ENCODE data around the gene CADPS.
A peak's percentile ranks its signal among the peaks of the same experiment; 100 is the strongest.

Gene CADPS

GRCh38 chr3:62667714-62668113, 207.5 kb downstream of the CADPS start:
- no peaks in the 10 kb centered on the region for H3K36me3 ChIP-seq (ENCODE audit: insufficient read depth, insufficient read length, low read length)
- DNase-seq (ENCODE audit: low read depth, low spot score), result no peak
- no peaks in the 10 kb centered on the region for H3K27me3 ChIP-seq (ENCODE audit: insufficient read depth, insufficient read length)
- no peak overlapping the region for H3K9ac ChIP-seq (ENCODE audit: insufficient read length, low read depth)
- H3K9me3 ChIP-seq (ENCODE audit: insufficient read depth, low read length), result no peaks in the 10 kb centered on the region
- H3K4me3 ChIP-seq (ENCODE audit: insufficient read length, low read depth), result no peak overlapping the region
- no peak for TF ChIP-seq SUZ12 (IDR thresholded peaks at IDR 0.05; ENCODE audit: extremely low read depth, insufficient read depth, insufficient read length)
- TF ChIP-seq YY1 (IDR thresholded peaks at IDR 0.05; ENCODE audit: insufficient read depth, insufficient read length), result no peak
- TF ChIP-seq ZNF274 (IDR thresholded peaks at IDR 0.05; ENCODE audit: low read depth, low read length), result no peak
- no peaks in the 10 kb centered on the region for H3K4me1 ChIP-seq (ENCODE audit: insufficient read depth, insufficient read length)

- no peaks in the 10 kb centered on the region for H3K9me3 ChIP-seq (ENCODE audit: insufficient read depth, low read length)
- peak; percentile 75 for DNase-seq (ENCODE audit: low read depth, low spot score)
- TF ChIP-seq YY1 (IDR thresholded peaks at IDR 0.05; ENCODE audit: insufficient read depth, insufficient read length), result no peak
- TF ChIP-seq SUZ12 (IDR thresholded peaks at IDR 0.05; ENCODE audit: extremely low read depth, insufficient read depth, insufficient read length), result no peak
- no peak for TF ChIP-seq ZNF274 (IDR thresholded peaks at IDR 0.05; ENCODE audit: low read depth, low read length)
- H3K36me3 ChIP-seq (ENCODE audit: insufficient read depth, insufficient read length, low read length), result no peaks in the 10 kb centered on the region
- no peak overlapping the region for H3K4me3 ChIP-seq (ENCODE audit: insufficient read length, low read depth)
- H3K27me3 ChIP-seq (ENCODE audit: insufficient read depth, insufficient read length), result no peaks in the 10 kb centered on the region
- H3K9ac ChIP-seq (ENCODE audit: insufficient read length, low read depth), result no peak overlapping the region
- no peaks in the 10 kb centered on the region for H3K4me1 ChIP-seq (ENCODE audit: insufficient read depth, insufficient read length)
These were observed 209.4 kb downstream of the CADPS start for GRCh38 chr3:62665627-62666437.

- TF ChIP-seq ZNF274 (IDR thresholded peaks at IDR 0.05; ENCODE audit: low read depth, low read length) (no peak), YY1 (IDR thresholded peaks at IDR 0.05; ENCODE audit: insufficient read depth, insufficient read length) (no peak), SUZ12 (IDR thresholded peaks at IDR 0.05; ENCODE audit: extremely low read depth, insufficient read depth, insufficient read length) (no peak)
These were observed 212.5 kb downstream of the CADPS start for GRCh38 chr3:62662677-62663076.

GRCh38 chr3:62659660-62660059, 215.6 kb downstream of the CADPS start:
- no peaks in the 10 kb centered on the region for H3K4me1 ChIP-seq (ENCODE audit: insufficient read depth, insufficient read length)
- TF ChIP-seq SUZ12 (IDR thresholded peaks at IDR 0.05; ENCODE audit: extremely low read depth, insufficient read depth, insufficient read length) (no peak), ZNF274 (IDR thresholded peaks at IDR 0.05; ENCODE audit: low read depth, low read length) (no peak), YY1 (IDR thresholded peaks at IDR 0.05; ENCODE audit: insufficient read depth, insufficient read length) (no peak)
- H3K36me3 ChIP-seq (ENCODE audit: insufficient read depth, insufficient read length, low read length), result no peaks in the 10 kb centered on the region
- no peaks in the 10 kb centered on the region for H3K27me3 ChIP-seq (ENCODE audit: insufficient read depth, insufficient read length)
- no peak for DNase-seq (ENCODE audit: low read depth, low spot score)
- H3K9me3 ChIP-seq (ENCODE audit: insufficient read depth, low read length), result no peaks in the 10 kb centered on the region
- H3K4me3 ChIP-seq (ENCODE audit: insufficient read length, low read depth), result no peak overlapping the region
- H3K9ac ChIP-seq (ENCODE audit: insufficient read length, low read depth), result no peak overlapping the region

More at GRCh38 chr3:62662677-62663076, 212.5 kb downstream of the CADPS start:
- no peaks in the 10 kb centered on the region for H3K36me3 ChIP-seq (ENCODE audit: insufficient read depth, insufficient read length, low read length)
- no peak for DNase-seq (ENCODE audit: low read depth, low spot score)
- no peaks in the 10 kb centered on the region for H3K4me1 ChIP-seq (ENCODE audit: insufficient read depth, insufficient read length)
- no peak overlapping the region for H3K4me3 ChIP-seq (ENCODE audit: insufficient read length, low read depth)
- H3K27me3 ChIP-seq (ENCODE audit: insufficient read depth, insufficient read length), result no peaks in the 10 kb centered on the region
- no peak overlapping the region for H3K9ac ChIP-seq (ENCODE audit: insufficient read length, low read depth)
- H3K9me3 ChIP-seq (ENCODE audit: insufficient read depth, low read length), result no peaks in the 10 kb centered on the region

GRCh38 chr3:62655691-62656063, 219.5 kb downstream of the CADPS start:
- H3K27me3 ChIP-seq (ENCODE audit: insufficient read depth, insufficient read length), result no peaks in the 10 kb centered on the region

GRCh38 chr3:62655056-62655690, 220.0 kb downstream of the CADPS start:
- Histone ChIP-seq H3K27me3 (ENCODE audit: insufficient read depth, insufficient read length) (no peaks in the 10 kb centered on the region), H3K36me3 (ENCODE audit: insufficient read depth, insufficient read length, low read length) (no peaks in the 10 kb centered on the region), H3K4me1 (ENCODE audit: insufficient read depth, insufficient read length) (no peaks in the 10 kb centered on the region), H3K4me3 (ENCODE audit: insufficient read length, low read depth) (no peak overlapping the region), H3K9me3 (ENCODE audit: insufficient read depth, low read length) (no peaks in the 10 kb centered on the region), H3K9ac (ENCODE audit: insufficient read length, low read depth) (no peak overlapping the region)
- DNase-seq (ENCODE audit: low read depth, low spot score), result no peak
- TF ChIP-seq YY1 (IDR thresholded peaks at IDR 0.05; ENCODE audit: insufficient read depth, insufficient read length) (no peak), SUZ12 (IDR thresholded peaks at IDR 0.05; ENCODE audit: extremely low read depth, insufficient read depth, insufficient read length) (no peak), ZNF274 (IDR thresholded peaks at IDR 0.05; ENCODE audit: low read depth, low read length) (no peak)

More at GRCh38 chr3:62655691-62656063, 219.5 kb downstream of the CADPS start:
- no peaks in the 10 kb centered on the region for H3K9me3 ChIP-seq (ENCODE audit: insufficient read depth, low read length)
- no peak for TF ChIP-seq YY1 (IDR thresholded peaks at IDR 0.05; ENCODE audit: insufficient read depth, insufficient read length)
- TF ChIP-seq ZNF274 (IDR thresholded peaks at IDR 0.05; ENCODE audit: low read depth, low read length), result no peak
- TF ChIP-seq SUZ12 (IDR thresholded peaks at IDR 0.05; ENCODE audit: extremely low read depth, insufficient read depth, insufficient read length), result no peak
- no peak for DNase-seq (ENCODE audit: low read depth, low spot score)
- no peak overlapping the region for H3K9ac ChIP-seq (ENCODE audit: insufficient read length, low read depth)
- no peak overlapping the region for H3K4me3 ChIP-seq (ENCODE audit: insufficient read length, low read depth)
- H3K36me3 ChIP-seq (ENCODE audit: insufficient read depth, insufficient read length, low read length), result no peaks in the 10 kb centered on the region
- H3K4me1 ChIP-seq (ENCODE audit: insufficient read depth, insufficient read length), result no peaks in the 10 kb centered on the region

- Histone ChIP-seq H3K9me3 (ENCODE audit: insufficient read depth, low read length) (no peaks in the 10 kb centered on the region), H3K4me3 (ENCODE audit: insufficient read length, low read depth) (no peak overlapping the region), H3K9ac (ENCODE audit: insufficient read length, low read depth) (no peak overlapping the region), H3K4me1 (ENCODE audit: insufficient read depth, insufficient read length) (no peaks in the 10 kb centered on the region), H3K27me3 (ENCODE audit: insufficient read depth, insufficient read length) (no peaks in the 10 kb centered on the region), H3K36me3 (ENCODE audit: insufficient read depth, insufficient read length, low read length) (no peaks in the 10 kb centered on the region)
- TF ChIP-seq SUZ12 (IDR thresholded peaks at IDR 0.05; ENCODE audit: extremely low read depth, insufficient read depth, insufficient read length) (no peak), YY1 (IDR thresholded peaks at IDR 0.05; ENCODE audit: insufficient read depth, insufficient read length) (no peak), ZNF274 (IDR thresholded peaks at IDR 0.05; ENCODE audit: low read depth, low read length) (no peak)
- DNase-seq (ENCODE audit: low read depth, low spot score), result no peak
These were observed 221.4 kb downstream of the CADPS start for GRCh38 chr3:62653796-62654195.
